GM12878 (cell line): ENCODE data around the gene ALAD. TPM values are rescaled to one million over a fixed set of nuclear protein-coding genes. Genes with fewer than 3 reads are reported as not detected.
A peak's percentile ranks its signal among the peaks of the same experiment; 100 is the strongest.

Source experiments
- ATAC-seq: fragments of 200-7000 bp; cut with Tn5 transposase; 3 replicates; pipeline ENCODE4 v1.9.1; 2020; ENCODE audit warnings: mild to moderate bottlenecking, moderate library complexity
- BruUV-seq: library from RNA; stranded (reverse); fragments of 400-500 nt; replicated peaks from 2 replicates; lab custom pipeline; 2021; lab: Mats Ljungman, UMichigan
- CTCF ChIA-PET: fragments of 300-600 bp; sonication (Branson Sonifier 250); formaldehyde crosslinking; extraction: SDS; loops from one replicate; lab custom pipeline; 2021; ENCODE audit warnings: inconsistent platforms; lab: Yijun Ruan, JAX
- POLR2A ChIA-PET: fragments of 350-600 bp; formaldehyde crosslinking; extraction: SDS; loops from one replicate; lab custom pipeline; 2021; ENCODE audit warnings: inconsistent platforms; lab: Charles Lee
- RAD21 ChIA-PET: fragments of 300-600 bp; sonication (Branson Sonifier 250); formaldehyde crosslinking; loops from one replicate; lab custom pipeline; 2023; ENCODE audit warnings: antibody characterized with exemption; ENCODE audit not compliant: unreplicated experiment; lab: Charles Lee
- SMC1A ChIA-PET: fragments of 300-600 bp; sonication (Branson Sonifier 250); formaldehyde crosslinking; loops from one replicate; lab custom pipeline; 2023; ENCODE audit not compliant: unreplicated experiment, uncharacterized antibody; lab: Charles Lee
- DNase-seq: peaks from one replicate; pipeline ENCODE4 v3.0.0-alpha.2; 2011; ENCODE audit warnings: low read depth, low spot score
- FAIRE-seq: peaks from 3 replicates; lab custom pipeline; 2011; peaks lifted over from hg19 to GRCh38; lab: Jason Lieb, UNC
- H2AFZ ChIP-seq: 2 replicates; pipeline ENCODE4 v1.6.0; 2011; ENCODE audit warnings: low read depth, low read length, control low read depth; ENCODE audit not compliant: control insufficient read depth
- H3K27ac ChIP-seq: 2 replicates; pipeline ENCODE4 v1.5.1; 2011; ENCODE audit warnings: control low read depth; ENCODE audit not compliant: control insufficient read depth, insufficient read depth
- H3K27me3 ChIP-seq, 2 experiments: replicated peaks in 1 of 2; 2 replicates each; pipeline versions ENCODE4 v1.6.0 to v1.6.1; 2011; ENCODE audit warnings: low read length in 1 of 2; ENCODE audit not compliant: control insufficient read depth in 2 of 2, insufficient read depth in 2 of 2
- H3K36me3 ChIP-seq, 2 experiments: 2 replicates each; pipeline ENCODE4 v1.5.1; 2011; ENCODE audit warnings: low read length in 1 of 2; ENCODE audit not compliant: control insufficient read depth in 2 of 2, insufficient read depth in 2 of 2
- H3K4me1 ChIP-seq: 2 replicates; pipeline ENCODE4 v1.6.1; 2011; ENCODE audit warnings: mild to moderate bottlenecking, low read length, moderate library complexity, mixed read lengths; ENCODE audit not compliant: control insufficient read depth, insufficient read depth
- H3K4me2 ChIP-seq: 2 replicates; pipeline ENCODE4 v1.6.0; 2011; ENCODE audit warnings: control low read depth; ENCODE audit not compliant: control insufficient read depth, insufficient read depth
- H3K4me3 ChIP-seq: fragments of 200-600 bp; sonication (generic); 2 replicates; pipeline ENCODE4 v1.5.1; 2016
- H3K79me2 ChIP-seq: 2 replicates; pipeline ENCODE4 v1.6.0; 2011; ENCODE audit warnings: low read length; ENCODE audit not compliant: control insufficient read depth, insufficient read depth
- H3K9ac ChIP-seq: 2 replicates; pipeline ENCODE4 v1.8.0; 2011; ENCODE audit warnings: low read length, control low read depth, mixed read lengths; ENCODE audit not compliant: control insufficient read depth, insufficient read depth
- H3K9me3 ChIP-seq: replicated peaks from 3 replicates; pipeline ENCODE4 v1.5.1; 2011; ENCODE audit warnings: mild to moderate bottlenecking, low read length; ENCODE audit not compliant: control insufficient read depth, insufficient read depth
- H4K20me1 ChIP-seq: 2 replicates; pipeline ENCODE4 v1.6.0; 2011; ENCODE audit not compliant: control insufficient read depth, insufficient read depth
- FOXK2 ChIP-seq: fragments of 450-650 bp; IDR thresholded peaks from 2 replicates; pipeline ENCODE4 v1.6.1; 2017; ENCODE audit warnings: mild to moderate bottlenecking, moderate library complexity
- ZNF687 ChIP-seq: fragments of 450-650 bp; IDR thresholded peaks from 2 replicates; pipeline ENCODE4 v1.6.1; 2017; ENCODE audit warnings: mild to moderate bottlenecking, moderate library complexity
- WGBS: methylation state at CpG from one replicate; pipeline ENCODE4 v1.1.6; 2016; ENCODE audit warnings: low lambda C conversion rate; ENCODE audit not compliant: insufficient replicate concordance, insufficient coverage; ENCODE audit errors: missing lambda C conversion rate; 5-methylcytosine and 5-hydroxymethylcytosine counted together
- in situ Hi-C: fragments of 300-500 bp; cut with MboI; formaldehyde crosslinking; loops from 9 replicates; pipeline ENCODE4 v1.14.3; 2018; ENCODE audit warnings: mixed read lengths
- intact Hi-C: fragments of 100-400 bp; cut with micrococcal nuclease; formaldehyde crosslinking; loops from one replicate; pipeline ENCODE4 v1.14.2; 2022; ENCODE audit not compliant: unreplicated experiment
- polyA plus RNA-seq, 11 experiments: library from polyadenylated mRNA; depleted of rRNA in 4 of 11; unstranded in 6 of 11; stranded (reverse) in 5 of 11; fragments of >200 nt; fragmentation: Nextera tagmentation in 4 of 11; fragmentation: Illumina TruSeq in 1 of 11; extraction: Ambion mirVana in 4 of 11; extraction: Trizol in 1 of 11; gene quantifications; 1 replicate in 1 of 11; 2 replicates in 10 of 11; pipeline versions ENCODE4 v1.2.1 to v1.2.3, GENCODE V29; 2011 to 2016; ENCODE audit warnings: inconsistent platforms in 2 of 11, missing spikeins in 2 of 11, low read depth in 1 of 11
- total RNA-seq, 4 experiments: library from RNA; depleted of rRNA in 3 of 4; stranded (reverse); fragments of >200 nt in 3 of 4; fragmentation: Illumina TruSeq in 1 of 4; extraction: Trizol in 1 of 4; gene quantifications; 2 replicates each; pipeline versions ENCODE4 v1.2.1 to v1.2.3, GENCODE V29; 2013 to 2021
- TF ChIP-seq, protein P1 (sequence below): fragments of 450-650 bp; IDR thresholded peaks from 2 replicates; pipeline ENCODE4 v1.6.1; 2016; ENCODE audit warnings: mild to moderate bottlenecking

ALAD gene
- total and polyA plus RNA-seq, 10 of the 15 experiments (the other 5 are each of a cell fraction or from before 2014, with no cell fraction given), result 2.4 to 21.6 (median 12.9) TPM

- no peak for TF ChIP-seq ZNF687
Observed at GRCh38 chr9:113361304-113362018, 39.6 kb downstream of the ALAD start (continued).

DNA sequence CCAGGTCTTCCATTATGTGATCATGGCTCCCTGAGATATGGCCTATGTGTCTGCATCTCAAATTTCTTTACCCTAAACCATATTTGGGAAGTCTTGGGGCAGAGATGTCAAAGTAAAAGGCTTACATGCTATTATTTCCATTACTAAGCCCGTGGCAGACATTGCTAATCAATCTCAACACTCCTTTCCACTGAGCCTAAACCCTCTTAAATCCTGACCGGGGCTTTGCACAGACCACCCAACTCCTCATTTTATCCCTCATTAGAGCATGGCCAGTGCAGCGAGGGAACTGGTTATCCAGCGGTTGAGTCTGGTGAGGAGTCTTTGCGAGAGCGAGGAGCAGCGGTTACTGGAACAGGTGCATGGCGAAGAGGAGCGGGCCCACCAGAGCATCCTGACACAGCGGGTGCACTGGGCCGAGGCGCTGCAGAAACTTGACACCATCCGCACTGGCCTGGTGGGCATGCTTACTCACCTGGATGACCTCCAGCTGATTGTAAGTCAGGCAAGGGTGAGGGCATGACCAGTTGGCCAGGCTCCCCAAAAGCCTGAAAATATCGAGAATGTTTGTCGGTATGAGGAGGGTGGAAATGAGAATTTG is 40.7 kb downstream of the ALAD start:
- Histone ChIP-seq H3K4me2 (no peak overlapping the region), H2AFZ (no peak overlapping the region), H3K27ac (no peak overlapping the region), H3K36me3 (no peaks in the 10 kb centered on the region), H3K79me2 (no peaks in the 10 kb centered on the region), H3K27me3 (no peaks in the 10 kb centered on the region), H3K9me3 (no peaks in the 10 kb centered on the region), H4K20me1 (no peaks in the 10 kb centered on the region), H3K4me3 (no peak overlapping the region), H3K9ac (no peak overlapping the region), H3K4me1 (no peaks in the 10 kb centered on the region)
- WGBS, result 66% methylated on average over 15 of the region's 15 CpGs
- TF ChIP-seq, protein P1, sequence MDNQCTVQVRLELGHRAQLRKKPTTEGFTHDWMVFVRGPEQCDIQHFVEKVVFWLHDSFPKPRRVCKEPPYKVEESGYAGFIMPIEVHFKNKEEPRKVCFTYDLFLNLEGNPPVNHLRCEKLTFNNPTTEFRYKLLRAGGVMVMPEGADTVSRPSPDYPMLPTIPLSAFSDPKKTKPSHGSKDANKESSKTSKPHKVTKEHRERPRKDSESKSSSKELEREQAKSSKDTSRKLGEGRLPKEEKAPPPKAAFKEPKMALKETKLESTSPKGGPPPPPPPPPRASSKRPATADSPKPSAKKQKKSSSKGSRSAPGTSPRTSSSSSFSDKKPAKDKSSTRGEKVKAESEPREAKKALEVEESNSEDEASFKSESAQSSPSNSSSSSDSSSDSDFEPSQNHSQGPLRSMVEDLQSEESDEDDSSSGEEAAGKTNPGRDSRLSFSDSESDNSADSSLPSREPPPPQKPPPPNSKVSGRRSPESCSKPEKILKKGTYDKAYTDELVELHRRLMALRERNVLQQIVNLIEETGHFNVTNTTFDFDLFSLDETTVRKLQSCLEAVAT, result peak; percentile 77
- no peak for TF ChIP-seq FOXK2
- CTCF ChIA-PET, result interaction anchor here (0.5 kb wide), 1 partner anchor 50 kb away, joined by 3 read pairs; the partner anchor contains the start of genes C9orf43 and POLE3
- DNase-seq (no peak), FAIRE-seq (no peak), ATAC-seq (no peak)
- no TSS peak for BruUV-seq
- in situ Hi-C loops (no loop called here), intact Hi-C loops (no loop called here)
- POLR2A ChIA-PET, result no interaction called here
- SMC1A ChIA-PET, result no interaction called here
- RAD21 ChIA-PET, result no interaction called here
